ENCODE results near the gene PTPN14. TPM values are rescaled to one million over a fixed set of nuclear protein-coding genes. Genes with fewer than 3 reads are reported as not detected.
A peak's percentile ranks its signal among the peaks of the same experiment; 100 is the strongest.

The PTPN14 gene
- total RNA-seq, 1 donor from 2014 or later, result 136 TPM

DNA sequence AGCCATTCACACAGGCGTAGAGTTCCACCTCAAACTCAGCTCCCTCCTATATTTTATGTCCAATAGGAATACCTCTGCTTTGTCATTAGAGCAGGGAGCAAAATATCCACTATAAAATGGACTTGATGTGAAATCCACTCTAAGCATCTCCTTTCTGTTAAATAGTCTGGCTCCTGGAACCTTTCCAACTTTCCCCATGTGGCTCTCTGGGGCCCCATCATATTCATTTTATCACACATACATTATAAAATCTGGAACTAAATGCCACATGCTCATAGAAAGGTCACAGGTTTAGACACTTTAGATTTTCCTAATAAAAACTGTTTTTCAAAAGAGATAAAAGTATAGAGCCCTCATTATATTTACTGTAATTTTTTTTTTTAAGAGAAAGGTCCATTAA is 82.1 kb downstream of the PTPN14 start:
- Mint-ChIP-seq H3K4me3 (ENCODE audit: unreplicated experiment) (no peak overlapping the region), H3K27ac (ENCODE audit: unreplicated experiment) (peak overlapping the region; percentile 82), H3K4me1 (ENCODE audit: low read depth) (peaks cover 68% of the 10 kb centered on the region), H3K9me3 (ENCODE audit: low read depth) (peaks cover 2% of the 10 kb centered on the region), H3K36me3 (ENCODE audit: low read depth) (peaks cover 2% of the 10 kb centered on the region), H3K27me3 (ENCODE audit: low read depth) (no peaks in the 10 kb centered on the region)
- TF ChIP-seq, protein P1, sequence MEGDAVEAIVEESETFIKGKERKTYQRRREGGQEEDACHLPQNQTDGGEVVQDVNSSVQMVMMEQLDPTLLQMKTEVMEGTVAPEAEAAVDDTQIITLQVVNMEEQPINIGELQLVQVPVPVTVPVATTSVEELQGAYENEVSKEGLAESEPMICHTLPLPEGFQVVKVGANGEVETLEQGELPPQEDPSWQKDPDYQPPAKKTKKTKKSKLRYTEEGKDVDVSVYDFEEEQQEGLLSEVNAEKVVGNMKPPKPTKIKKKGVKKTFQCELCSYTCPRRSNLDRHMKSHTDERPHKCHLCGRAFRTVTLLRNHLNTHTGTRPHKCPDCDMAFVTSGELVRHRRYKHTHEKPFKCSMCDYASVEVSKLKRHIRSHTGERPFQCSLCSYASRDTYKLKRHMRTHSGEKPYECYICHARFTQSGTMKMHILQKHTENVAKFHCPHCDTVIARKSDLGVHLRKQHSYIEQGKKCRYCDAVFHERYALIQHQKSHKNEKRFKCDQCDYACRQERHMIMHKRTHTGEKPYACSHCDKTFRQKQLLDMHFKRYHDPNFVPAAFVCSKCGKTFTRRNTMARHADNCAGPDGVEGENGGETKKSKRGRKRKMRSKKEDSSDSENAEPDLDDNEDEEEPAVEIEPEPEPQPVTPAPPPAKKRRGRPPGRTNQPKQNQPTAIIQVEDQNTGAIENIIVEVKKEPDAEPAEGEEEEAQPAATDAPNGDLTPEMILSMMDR (IDR thresholded peaks at IDR 0.05), result no peak
- no peak for DNase-seq (ENCODE audit: low spot score)

DNA sequence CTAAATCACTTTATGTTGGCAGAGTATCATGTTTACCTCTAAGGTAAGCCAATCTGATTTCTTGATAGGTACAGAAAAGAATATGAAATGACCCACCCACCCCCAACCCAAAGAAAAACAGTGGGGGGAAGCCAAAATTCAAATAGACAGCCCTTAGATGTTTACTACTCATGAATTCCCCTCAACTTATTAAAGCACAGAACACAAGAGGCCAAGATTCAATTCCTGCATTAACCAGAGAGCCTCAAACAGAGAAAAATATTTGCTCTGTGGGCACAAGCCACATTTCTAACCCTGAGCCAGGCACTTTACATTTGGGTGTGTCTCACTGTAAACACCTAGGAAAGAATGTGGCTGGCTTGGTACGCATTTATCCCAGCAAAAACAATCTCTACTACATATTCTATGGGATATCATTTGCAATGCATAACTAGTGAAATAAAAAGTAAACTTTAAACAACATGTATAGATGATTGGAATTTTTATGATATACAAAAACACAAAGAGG is 84.3 kb downstream of the PTPN14 start:
- Mint-ChIP-seq H3K9me3 (ENCODE audit: low read depth) (peaks cover under 1% of the 10 kb centered on the region), H3K27me3 (ENCODE audit: low read depth) (no peaks in the 10 kb centered on the region), H3K36me3 (ENCODE audit: low read depth) (peaks cover 2% of the 10 kb centered on the region), H3K27ac (ENCODE audit: unreplicated experiment) (peak overlapping the region; percentile 68), H3K4me3 (ENCODE audit: unreplicated experiment) (no peak overlapping the region), H3K4me1 (ENCODE audit: low read depth) (peaks cover 63% of the 10 kb centered on the region)
- TF ChIP-seq, protein P1 (IDR thresholded peaks at IDR 0.05), result no peak
- no peak for DNase-seq (ENCODE audit: low spot score)

GRCh38 chr1:214466403-214467077 is 84.9 kb downstream of the PTPN14 start:
- no peaks in the 10 kb centered on the region for H3K27me3 Mint-ChIP-seq (ENCODE audit: low read depth)
- DNase-seq (ENCODE audit: low spot score), result no peak
- no peak overlapping the region for H3K4me3 Mint-ChIP-seq (ENCODE audit: unreplicated experiment)
- no peaks in the 10 kb centered on the region for H3K9me3 Mint-ChIP-seq (ENCODE audit: low read depth)
- H3K27ac Mint-ChIP-seq (ENCODE audit: unreplicated experiment), result peak overlapping the region; percentile 68
- peaks cover 58% of the 10 kb centered on the region for H3K4me1 Mint-ChIP-seq (ENCODE audit: low read depth)
- peaks cover 2% of the 10 kb centered on the region for H3K36me3 Mint-ChIP-seq (ENCODE audit: low read depth)
- TF ChIP-seq, protein P1 (IDR thresholded peaks at IDR 0.05), result no peak

DNA sequence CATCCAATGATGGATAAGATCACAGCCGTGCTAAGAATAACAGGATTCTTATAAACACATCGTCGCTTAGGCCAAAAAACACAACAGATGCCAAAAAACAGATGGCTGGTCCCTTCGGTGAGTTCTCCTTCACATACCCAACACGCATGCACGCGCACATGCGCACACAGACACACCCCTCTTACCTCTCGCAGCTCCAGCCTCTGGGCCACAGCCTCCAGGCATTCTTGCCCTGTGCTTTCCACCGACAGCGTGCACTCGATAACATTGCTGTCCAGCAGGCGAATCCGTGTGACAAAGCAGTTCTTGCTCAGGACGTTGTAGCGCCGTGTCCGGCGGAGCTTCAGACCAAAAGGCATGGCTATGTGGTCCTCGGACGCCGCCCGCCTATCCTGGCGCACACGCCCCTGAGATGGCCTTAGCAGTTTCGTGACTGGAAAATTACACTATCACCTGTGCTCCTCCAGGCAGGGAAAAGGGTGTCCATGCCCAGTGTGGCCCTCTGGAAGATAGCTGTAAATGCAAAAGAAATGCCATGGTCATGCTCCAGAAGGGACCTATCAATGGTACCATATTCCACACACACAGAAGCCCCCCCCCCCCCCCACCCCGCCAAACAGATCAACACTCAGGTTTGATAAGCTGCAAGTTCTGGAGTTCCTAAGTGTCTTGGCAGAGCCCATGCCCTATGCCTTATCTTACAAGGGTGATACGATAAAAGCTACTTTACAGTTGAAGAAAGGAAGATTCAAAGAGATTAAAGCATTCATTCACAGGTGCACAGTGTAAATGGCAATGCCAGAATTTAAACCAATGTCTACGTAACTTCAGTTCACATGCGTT is 86.7 kb downstream of the PTPN14 start:
- Mint-ChIP-seq H3K4me1 (ENCODE audit: low read depth) (peaks cover 64% of the 10 kb centered on the region), H3K36me3 (ENCODE audit: low read depth) (peaks cover 7% of the 10 kb centered on the region), H3K4me3 (ENCODE audit: unreplicated experiment) (no peak overlapping the region), H3K27me3 (ENCODE audit: low read depth) (no peaks in the 10 kb centered on the region), H3K9me3 (ENCODE audit: low read depth) (no peaks in the 10 kb centered on the region), H3K27ac (ENCODE audit: unreplicated experiment) (peak overlapping the region; percentile 32)
- TF ChIP-seq, protein P1 (IDR thresholded peaks at IDR 0.05), result no peak
- DNase-seq (ENCODE audit: low spot score), result peak; percentile 88

GRCh38 chr1:214463596-214463995 is 87.8 kb downstream of the PTPN14 start:
- Mint-ChIP-seq H3K9me3 (ENCODE audit: low read depth) (no peaks in the 10 kb centered on the region), H3K4me1 (ENCODE audit: low read depth) (peaks cover 62% of the 10 kb centered on the region), H3K27ac (ENCODE audit: unreplicated experiment) (peak overlapping the region; percentile 69), H3K27me3 (ENCODE audit: low read depth) (no peaks in the 10 kb centered on the region), H3K36me3 (ENCODE audit: low read depth) (peaks cover 7% of the 10 kb centered on the region), H3K4me3 (ENCODE audit: unreplicated experiment) (no peak overlapping the region)
- TF ChIP-seq, protein P1 (IDR thresholded peaks at IDR 0.05), result no peak
- no peak for DNase-seq (ENCODE audit: low spot score)
